IMR-90 (cell line): Measurements from ENCODE around the gene CLPTM1L. TPM values are rescaled to one million over a fixed set of nuclear protein-coding genes. Genes with fewer than 3 reads are reported as not detected.
"Not testable (repeated sequence)": the region's sequence is repeated elsewhere in the genome, so short reads cannot be mapped to it uniquely, and the experiment has no call there.

Source experiments
- ATAC-seq: fragments of 200-7000 bp; cut with Tn5 transposase; 2 replicates; pipeline ENCODE4 v1.9.1; 2020; ENCODE audit warnings: low read depth, mild to moderate bottlenecking, moderate library complexity
- BruUV-seq: library from RNA; stranded (reverse); fragments of 400-500 nt; replicated peaks from 2 replicates; lab custom pipeline; 2021; lab: Mats Ljungman, UMichigan
- CTCF ChIA-PET: fragments of 300-600 bp; formaldehyde crosslinking; extraction: SDS; loops from one replicate; lab custom pipeline; 2021; ENCODE audit warnings: antibody characterized with exemption; lab: Yijun Ruan, JAX
- POLR2A ChIA-PET: fragments of 300-600 bp; sonication (Branson Sonifier 250); formaldehyde crosslinking; loops from one replicate; lab custom pipeline; 2022; ENCODE audit warnings: antibody characterized with exemption; ENCODE audit not compliant: unreplicated experiment; lab: Charles Lee
- DNase-seq: peaks from one replicate; pipeline ENCODE4 v3.0.0; 2013
- H2AFZ ChIP-seq: replicated peaks from 2 replicates; pipeline ENCODE3; 2013; ENCODE audit warnings: low read length, mild to moderate bottlenecking; ENCODE audit not compliant: poor library complexity
- H2AK5ac ChIP-seq: 2 replicates; pipeline ENCODE4 v1.6.1; 2013; ENCODE audit warnings: low read depth, low read length, inconsistent platforms
- H2AK9ac ChIP-seq: replicated peaks from 2 replicates; pipeline ENCODE3; 2013; ENCODE audit warnings: mild to moderate bottlenecking, low read depth, low read length, moderate library complexity; ENCODE audit not compliant: poor library complexity
- H2BK120ac ChIP-seq: 2 replicates; pipeline ENCODE4 v1.6.1; 2013; ENCODE audit warnings: low read depth, low read length, inconsistent platforms
- H2BK15ac ChIP-seq: 3 replicates; pipeline ENCODE4 v1.6.1; 2013; ENCODE audit warnings: low read depth, low read length, inconsistent platforms
- H2BK20ac ChIP-seq: 2 replicates; pipeline ENCODE4 v1.6.1; 2013; ENCODE audit warnings: low read depth, mild to moderate bottlenecking, inconsistent platforms, low read length, moderate library complexity
- H2BK5ac ChIP-seq: 2 replicates; pipeline ENCODE4 v1.6.1; 2013; ENCODE audit warnings: mild to moderate bottlenecking, low read depth, low read length, inconsistent platforms; ENCODE audit not compliant: poor library complexity, severe bottlenecking
- H3K14ac ChIP-seq: replicated peaks from 2 replicates; pipeline ENCODE4 v1.6.1; 2013; ENCODE audit warnings: low read depth, low read length, inconsistent platforms
- H3K18ac ChIP-seq: 2 replicates; pipeline ENCODE4 v1.6.1; 2013; ENCODE audit warnings: low read depth, low read length, control low read depth
- H3K23ac ChIP-seq: 2 replicates; pipeline ENCODE4 v1.6.1; 2013; ENCODE audit warnings: low read depth, low read length, inconsistent platforms
- H3K27ac ChIP-seq: 2 replicates; pipeline ENCODE4 v1.5.1; 2013; ENCODE audit warnings: mild to moderate bottlenecking, control low read depth, low read length; ENCODE audit not compliant: insufficient read depth
- H3K27me3 ChIP-seq: 2 replicates; pipeline ENCODE4 v1.6.1; 2013; ENCODE audit warnings: low read length; ENCODE audit not compliant: control insufficient read depth, insufficient read depth
- H3K36me3 ChIP-seq: 2 replicates; pipeline ENCODE4 v1.6.1; 2013; ENCODE audit warnings: low read length, mixed read lengths; ENCODE audit not compliant: control insufficient read depth, insufficient read depth
- H3K4ac ChIP-seq: 2 replicates; pipeline ENCODE4 v1.6.1; 2013; ENCODE audit warnings: low read depth, low read length, inconsistent platforms
- H3K4me1 ChIP-seq: 2 replicates; pipeline ENCODE4 v1.6.1; 2013; ENCODE audit warnings: low read length, mixed read lengths; ENCODE audit not compliant: control insufficient read depth, insufficient read depth
- H3K4me2 ChIP-seq: 2 replicates; pipeline ENCODE4 v1.6.1; 2013; ENCODE audit warnings: low read depth, mild to moderate bottlenecking, control low read depth, low read length, moderate library complexity
- H3K4me3 ChIP-seq: 2 replicates; pipeline ENCODE4 v1.5.1; 2013; ENCODE audit warnings: low read depth, mild to moderate bottlenecking, control low read depth, low read length, moderate library complexity; ENCODE audit not compliant: insufficient read depth
- H3K56ac ChIP-seq: 2 replicates; pipeline ENCODE4 v1.6.1; 2013; ENCODE audit warnings: low read length, inconsistent platforms; ENCODE audit not compliant: insufficient read depth; ENCODE audit errors: extremely low read depth
- H3K79me1 ChIP-seq, 2 experiments: 2 replicates each; pipeline ENCODE4 v1.6.1; 2013; ENCODE audit warnings: low read length in 2 of 2, inconsistent platforms in 1 of 2, low read depth in 1 of 2
- H3K9ac ChIP-seq: 2 replicates; pipeline ENCODE4 v1.6.1; 2013; ENCODE audit warnings: low read depth, low read length, control low read depth
- H3K9me1 ChIP-seq: 2 replicates; pipeline ENCODE4 v1.6.1; 2013; ENCODE audit warnings: low read length, inconsistent platforms; ENCODE audit not compliant: insufficient read depth
- H3K9me3 ChIP-seq: 2 replicates; pipeline ENCODE4 v1.6.1; 2013; ENCODE audit warnings: low read length; ENCODE audit not compliant: control insufficient read depth, insufficient read depth
- H4K20me1 ChIP-seq: 2 replicates; pipeline ENCODE4 v1.6.1; 2013; ENCODE audit warnings: low read length, inconsistent platforms; ENCODE audit not compliant: insufficient read depth
- H4K5ac ChIP-seq: 2 replicates; pipeline ENCODE4 v1.6.1; 2013; ENCODE audit warnings: mild to moderate bottlenecking, low read depth, low read length, control low read depth
- H4K8ac ChIP-seq, 2 experiments: 2 replicates each; pipeline ENCODE4 v1.6.1; 2013; ENCODE audit warnings: low read depth in 2 of 2, low read length in 2 of 2, control low read depth in 1 of 2, inconsistent platforms in 1 of 2
- H4K91ac ChIP-seq: 2 replicates; pipeline ENCODE4 v1.6.1; 2013; ENCODE audit warnings: low read depth, low read length, inconsistent platforms; ENCODE audit not compliant: insufficient read depth
- FOS ChIP-seq: fragments of 150-350 bp; IDR thresholded peaks from 2 replicates; pipeline ENCODE4 v1.6.1; 2016; ENCODE audit warnings: low read depth, low read length
- MAFK ChIP-seq: IDR thresholded peaks from 2 replicates; pipeline ENCODE4 v1.6.1; 2012; ENCODE audit warnings: low read depth, low read length, improper control_type of control experiment
- USF2 ChIP-seq: fragments of 150-350 bp; IDR thresholded peaks from 2 replicates; pipeline ENCODE4 v1.6.1; 2017; ENCODE audit warnings: mild to moderate bottlenecking, antibody characterized with exemption, low read length, low read depth
- WGBS, 2 experiments: methylation state at CpG; one replicate each; pipeline versions ENCODE4 v1.1.5 to v1.1.7; 2013; ENCODE audit warnings: missing lambda C conversion rate in 2 of 2; ENCODE audit not compliant: insufficient read length in 1 of 2; ENCODE audit errors: extremely low coverage in 2 of 2; 5-methylcytosine and 5-hydroxymethylcytosine counted together
- dilution Hi-C: fragments of 300-500 bp; cut with HindIII; formaldehyde crosslinking; loops from one replicate; pipeline ENCODE4 v1.14.3; 2018; ENCODE audit warnings: low sequenced_read_pairs; ENCODE audit not compliant: unreplicated experiment
- in situ Hi-C: fragments of 300-500 bp; cut with MboI; formaldehyde crosslinking; loops from 3 replicates; pipeline ENCODE4 v1.14.3; 2019; ENCODE audit warnings: low sequenced_read_pairs, inconsistent platforms, mixed read lengths
- intact Hi-C: fragments of 100-400 bp; cut with micrococcal nuclease; formaldehyde crosslinking; loops from 2 replicates; pipeline ENCODE4 v1.10.0; 2022
- polyA plus RNA-seq, 3 experiments: library from polyadenylated mRNA; depleted of rRNA; stranded (reverse); fragments of >200 nt; gene quantifications; 2 replicates each; pipeline ENCODE4 v1.2.3, GENCODE V29; 2012; ENCODE audit warnings: low replicate concordance in 1 of 3
- total RNA-seq: library from RNA; depleted of rRNA; stranded (reverse); fragments of >200 nt; gene quantifications from 2 replicates; pipeline ENCODE4 v1.2.3, GENCODE V29; 2012

Gene CLPTM1L
- total and polyA plus RNA-seq, 2 of the 4 experiments (the other 2 are of a cell fraction) = 114 to 137 TPM

DNA sequence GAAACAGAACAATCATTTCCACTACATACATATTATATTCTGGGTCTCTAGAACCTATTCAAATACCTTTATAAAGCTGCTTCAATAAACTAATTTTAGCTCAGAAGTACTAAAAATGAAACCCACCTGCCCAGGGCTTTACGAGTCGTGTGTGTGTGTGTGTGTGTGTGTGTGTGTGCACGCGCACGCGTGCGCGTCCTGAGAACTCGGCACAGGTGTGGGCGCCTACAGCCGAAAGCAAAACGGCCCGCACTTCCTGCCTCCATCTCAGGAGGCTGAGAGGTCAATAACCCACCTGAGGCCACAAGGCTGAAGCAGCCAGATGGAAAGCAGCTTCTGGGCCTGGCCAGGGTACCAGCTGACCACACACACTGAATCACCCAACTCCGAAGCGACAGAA is 3.0 kb downstream of the CLPTM1L start:
- H3K9me3 ChIP-seq = no peaks in the 10 kb centered on the region
- no peak overlapping the region for H4K5ac ChIP-seq
- H4K8ac ChIP-seq = no peak overlapping the region
- H3K18ac ChIP-seq = no peak overlapping the region
- no peaks in the 10 kb centered on the region for H4K20me1 ChIP-seq
- no peak overlapping the region for H3K14ac ChIP-seq
- peaks cover 41% of the 10 kb centered on the region for H3K36me3 ChIP-seq
- H4K91ac ChIP-seq = no peak overlapping the region
- H3K27me3 ChIP-seq = no peaks in the 10 kb centered on the region
- H3K4ac ChIP-seq = no peak overlapping the region
- no peaks in the 10 kb centered on the region for H3K9me1 ChIP-seq
- in situ Hi-C loops = no loop called here
- no peak overlapping the region for H3K4me2 ChIP-seq
- H3K27ac ChIP-seq = no peak overlapping the region
- no peak overlapping the region for H2AFZ ChIP-seq
- H2BK120ac ChIP-seq = no peak overlapping the region
- no peak overlapping the region for H3K56ac ChIP-seq
- H2AK9ac ChIP-seq = no peak overlapping the region
- DNase-seq (no peak), ATAC-seq (no peak)
- H3K4me3 ChIP-seq = no peak overlapping the region
- no peak overlapping the region for H2BK15ac ChIP-seq
- H3K9ac ChIP-seq = no peak overlapping the region
- CTCF ChIA-PET = no interaction called here
- WGBS, 2 experiments = no CpG with 5 or more reads among the region's 15 CpGs
- no peak overlapping the region for H2BK5ac ChIP-seq
- peaks cover 8% of the 10 kb centered on the region; the same call in 1 of the 2 replicates for H3K4me1 ChIP-seq
- no peak for TF ChIP-seq MAFK
- no peak for TF ChIP-seq USF2
- no peak for TF ChIP-seq FOS
- no peak overlapping the region for H2BK20ac ChIP-seq
- no TSS peak for BruUV-seq
- H2AK5ac ChIP-seq = no peak overlapping the region
- dilution Hi-C loops = no loop called here
- H3K79me1 ChIP-seq = peaks cover 13 to 29% of the 10 kb centered on the region in 2 experiments
- H3K23ac ChIP-seq = no peak overlapping the region
- POLR2A ChIA-PET = no interaction called here
- intact Hi-C loops = no loop called here

DNA sequence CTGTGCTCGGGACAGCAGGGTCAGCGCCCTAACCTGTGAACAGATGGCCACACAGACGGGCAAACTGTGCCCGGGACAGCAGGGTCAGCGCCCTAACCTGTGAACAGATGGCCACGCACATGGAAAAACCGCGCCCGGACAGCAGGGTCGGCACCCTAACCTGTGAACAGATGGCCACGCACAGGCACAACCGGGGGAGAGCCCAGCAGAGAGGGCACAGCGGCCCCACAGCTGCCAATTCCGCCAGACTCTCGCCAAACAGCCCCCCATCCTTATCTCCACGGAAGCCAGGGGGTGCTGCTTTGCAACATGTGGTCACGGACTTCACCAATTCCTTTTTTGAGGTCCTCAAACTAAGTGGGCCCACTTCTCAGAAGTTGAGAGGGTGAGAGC is 5.1 kb downstream of the CLPTM1L start:
- H2AFZ ChIP-seq, H3K27ac ChIP-seq, H3K9me3 ChIP-seq, H3K4me2 ChIP-seq, H4K91ac ChIP-seq, H2AK9ac ChIP-seq, H3K4ac ChIP-seq, H3K9ac ChIP-seq, H4K8ac ChIP-seq, CTCF ChIA-PET, ATAC-seq, BruUV-seq, H3K14ac ChIP-seq, H3K4me1 ChIP-seq, H4K5ac ChIP-seq, POLR2A ChIA-PET, H3K27me3 ChIP-seq, H2BK15ac ChIP-seq, H2BK20ac ChIP-seq, in situ Hi-C loops, H4K20me1 ChIP-seq, H3K18ac ChIP-seq, DNase-seq, H2AK5ac ChIP-seq, dilution Hi-C loops, H3K9me1 ChIP-seq, H2BK120ac ChIP-seq, H3K4me3 ChIP-seq, H2BK5ac ChIP-seq, H3K56ac ChIP-seq, intact Hi-C loops, H3K23ac ChIP-seq: not testable (repeated sequence)
- WGBS, 2 experiments = 90% methylated on average over 2 of the region's 17 CpGs; no CpG with 5 or more reads in 1 of the 2 experiments
- H3K36me3 ChIP-seq = peaks cover 60% of the 10 kb centered on the region
- peaks cover 13 to 22% of the 10 kb centered on the region in 2 experiments for H3K79me1 ChIP-seq
